Endothelial cell of umbilical vein (primary cell): Measurements from ENCODE around the gene TIMELESS.
"Not testable (repeated sequence)": the region's sequence is repeated elsewhere in the genome, so short reads cannot be mapped to it uniquely, and the experiment has no call there.

Source experiments
- EZH2 ChIP-seq: IDR thresholded peaks from 2 replicates; pipeline ENCODE4 v1.6.1; 2012; ENCODE audit warnings: borderline replicate concordance, low read depth, mild to moderate bottlenecking, moderate library complexity, low read length, inconsistent platforms; ENCODE audit not compliant: severe bottlenecking
- GATA2 ChIP-seq: IDR thresholded peaks from 2 replicates; pipeline ENCODE4 v1.7.0; 2011; ENCODE audit warnings: low read depth, mild to moderate bottlenecking, moderate library complexity, mixed read lengths, low read length; ENCODE audit not compliant: insufficient read length, insufficient read depth
- MYC ChIP-seq: IDR thresholded peaks from one replicate; pipeline ENCODE4 v1.6.1; 2011; ENCODE audit warnings: mild to moderate bottlenecking, low read depth, low read length
- POLR2A ChIP-seq: IDR thresholded peaks from 2 replicates; pipeline ENCODE4 v1.6.1; 2012; ENCODE audit warnings: low read depth, mild to moderate bottlenecking, control low read depth, low read length
- POLR2AphosphoS5 ChIP-seq: IDR thresholded peaks from 2 replicates; pipeline ENCODE4 v1.6.1; 2012; ENCODE audit warnings: low read depth, mild to moderate bottlenecking, control low read depth, low read length, moderate library complexity; ENCODE audit not compliant: insufficient read depth
- TF ChIP-seq, protein P1 (sequence below), 2 donors: IDR thresholded peaks; 1 replicate in 1 of 2; 2 replicates in 1 of 2; pipeline ENCODE4 v1.5.1; 2011; ENCODE audit warnings: low read length in 2 of 2, mild to moderate bottlenecking in 2 of 2, moderate library complexity in 2 of 2, control low read depth in 1 of 2, inconsistent platforms in 1 of 2, low read depth in 1 of 2; ENCODE audit not compliant: insufficient read depth in 1 of 2; ENCODE audit errors: extremely low read depth in 1 of 2
- TF ChIP-seq, protein P2 (sequence below): IDR thresholded peaks from 2 replicates; pipeline ENCODE4 v1.6.1; 2011; ENCODE audit not compliant: insufficient read depth, insufficient read length

DNA sequence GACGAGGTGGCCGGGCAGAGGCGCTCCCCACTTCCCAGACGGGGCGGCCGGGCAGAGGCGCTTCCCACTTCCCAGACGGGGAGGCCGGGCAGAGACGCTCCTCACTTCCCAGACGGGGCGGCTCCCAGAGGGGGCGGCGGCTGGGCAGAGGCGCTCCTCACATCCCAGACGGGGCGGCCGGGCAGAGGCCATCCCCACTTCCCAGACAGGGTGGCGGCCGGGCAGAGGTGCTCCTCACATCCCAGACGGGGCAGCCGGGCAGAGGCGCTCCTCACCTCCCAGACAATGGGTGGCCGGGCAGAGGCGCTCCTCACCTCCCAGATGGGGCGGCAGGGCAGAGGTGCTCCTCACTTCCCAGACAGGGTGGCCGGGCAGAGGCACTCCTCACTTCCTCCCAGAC is 45.3 kb upstream of the TIMELESS start:
- TF ChIP-seq, protein P1, sequence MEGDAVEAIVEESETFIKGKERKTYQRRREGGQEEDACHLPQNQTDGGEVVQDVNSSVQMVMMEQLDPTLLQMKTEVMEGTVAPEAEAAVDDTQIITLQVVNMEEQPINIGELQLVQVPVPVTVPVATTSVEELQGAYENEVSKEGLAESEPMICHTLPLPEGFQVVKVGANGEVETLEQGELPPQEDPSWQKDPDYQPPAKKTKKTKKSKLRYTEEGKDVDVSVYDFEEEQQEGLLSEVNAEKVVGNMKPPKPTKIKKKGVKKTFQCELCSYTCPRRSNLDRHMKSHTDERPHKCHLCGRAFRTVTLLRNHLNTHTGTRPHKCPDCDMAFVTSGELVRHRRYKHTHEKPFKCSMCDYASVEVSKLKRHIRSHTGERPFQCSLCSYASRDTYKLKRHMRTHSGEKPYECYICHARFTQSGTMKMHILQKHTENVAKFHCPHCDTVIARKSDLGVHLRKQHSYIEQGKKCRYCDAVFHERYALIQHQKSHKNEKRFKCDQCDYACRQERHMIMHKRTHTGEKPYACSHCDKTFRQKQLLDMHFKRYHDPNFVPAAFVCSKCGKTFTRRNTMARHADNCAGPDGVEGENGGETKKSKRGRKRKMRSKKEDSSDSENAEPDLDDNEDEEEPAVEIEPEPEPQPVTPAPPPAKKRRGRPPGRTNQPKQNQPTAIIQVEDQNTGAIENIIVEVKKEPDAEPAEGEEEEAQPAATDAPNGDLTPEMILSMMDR (IDR thresholded peaks at IDR 0.05; ENCODE audit: extremely low read depth in 1 of 2, insufficient read depth in 1 of 2, low read depth in 1 of 2, low read length in 2 of 2) = not testable (repeated sequence)
- TF ChIP-seq POLR2A, MYC, POLR2AphosphoS5, EZH2, GATA2: not testable (repeated sequence)
- TF ChIP-seq, protein P2, sequence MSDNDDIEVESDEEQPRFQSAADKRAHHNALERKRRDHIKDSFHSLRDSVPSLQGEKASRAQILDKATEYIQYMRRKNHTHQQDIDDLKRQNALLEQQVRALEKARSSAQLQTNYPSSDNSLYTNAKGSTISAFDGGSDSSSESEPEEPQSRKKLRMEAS = not testable (repeated sequence)
